ENCODE results near the gene TRIM45. TPM values are rescaled to one million over a fixed set of nuclear protein-coding genes. Genes with fewer than 3 reads are reported as not detected.
"Not testable (repeated sequence)": the region's sequence is repeated elsewhere in the genome, so short reads cannot be mapped to it uniquely, and the experiment has no call there.

The TRIM45 gene
- total and polyA plus RNA-seq, 2 of the 13 experiments (the other 11 are each of a cell fraction or from before 2014, with no cell fraction given): 1.9 to 2.3 TPM

- Histone ChIP-seq H3K79me2 (ENCODE audit: insufficient read depth, low read length) (no peaks in the 10 kb centered on the region), H3K27me3 (ENCODE audit: control insufficient read depth in 1 of 2, insufficient read depth in 2 of 2, low read length in 2 of 2) (no peaks in the 10 kb centered on the region), H2AFZ (ENCODE audit: low read length) (no peak overlapping the region), H3K9ac (ENCODE audit: insufficient read depth, low read depth, low read length) (no peak overlapping the region), H3K4me2 (ENCODE audit: low read depth, low read length) (no peak overlapping the region), H3K36me3 (replicated peaks in 1 of 2; ENCODE audit: control insufficient read depth in 1 of 2, insufficient read depth in 2 of 2, low read length in 2 of 2) (peaks cover 5 to 14% of the 10 kb centered on the region in 2 experiments; a peak in 4 of 5 replicates), H3K27ac (ENCODE audit: extremely low read length, insufficient read depth, low read length) (no peak overlapping the region), H3K4me3 (replicated peaks in 1 of 3; ENCODE audit: insufficient read depth in 1 of 3, low read depth in 2 of 3, low read length in 3 of 3) (no peak overlapping the region), H4K20me1 (ENCODE audit: insufficient read depth, low read length) (no peaks in the 10 kb centered on the region), H3K4me1 (ENCODE audit: insufficient read depth, low read length) (0 out of 2 replicates have a peak, but pooled peaks cover 7% of the 10 kb centered on the region), H3K9me3 (ENCODE audit: low read length) (no peaks in the 10 kb centered on the region)
- DNase-seq (ENCODE audit: low spot score): no peak
- TF ChIP-seq THAP7 (CRISPR knock-in tag; IDR thresholded peaks at IDR 0.05): no peak
- TF ChIP-seq ZKSCAN5 (CRISPR knock-in tag; IDR thresholded peaks at IDR 0.05): no peak
- TF ChIP-seq SIN3B (IDR thresholded peaks at IDR 0.05; ENCODE audit: low read length): no peak
- no peak for TF ChIP-seq CBX1 (IDR thresholded peaks at IDR 0.05; ENCODE audit: low read depth)
- no peak for TF ChIP-seq BATF2 (CRISPR knock-in tag; IDR thresholded peaks at IDR 0.05)
- TF ChIP-seq ZNF331 (CRISPR knock-in tag; IDR thresholded peaks at IDR 0.05): no peak
- TF ChIP-seq U2AF2 (IDR thresholded peaks at IDR 0.05; ENCODE audit: low read depth, low read length): no peak
- no peak for TF ChIP-seq NFE2 (CRISPR knock-in tag; IDR thresholded peaks at IDR 0.05)
- no peak for TF ChIP-seq CREM (IDR thresholded peaks at IDR 0.05)
- TF ChIP-seq CREM (CRISPR knock-in tag; IDR thresholded peaks at IDR 0.05): no peak
- no peak for TF ChIP-seq SOX5 (CRISPR knock-in tag; IDR thresholded peaks at IDR 0.05; ENCODE audit: borderline replicate concordance)
- TF ChIP-seq BCL3 (CRISPR knock-in tag; IDR thresholded peaks at IDR 0.05): no peak
- TF ChIP-seq EZH2 (conservative IDR thresholded peaks at IDR 0.05; ENCODE audit: low read depth, low read length): no peak
- no peak for TF ChIP-seq ZNF264 (CRISPR knock-in tag; IDR thresholded peaks at IDR 0.05)
- no peak for TF ChIP-seq TAF1 (CRISPR knock-in tag; IDR thresholded peaks at IDR 0.05)
- TF ChIP-seq LBX2 (CRISPR knock-in tag; IDR thresholded peaks at IDR 0.05; ENCODE audit: borderline replicate concordance): no peak
- TF ChIP-seq DPF2 (CRISPR knock-in tag; IDR thresholded peaks at IDR 0.05; ENCODE audit: borderline replicate concordance, low read depth): no peak
- no peak for TF ChIP-seq RORA (CRISPR knock-in tag; IDR thresholded peaks at IDR 0.05)
- ChIA-PET POLR2A (no interaction called here), CTCF (ENCODE audit: low intra/inter-chr PET ratio, low total read pairs) (no interaction called here)
- intact Hi-C loops (cut with micrococcal nuclease; ENCODE audit: unreplicated experiment): no loop called here
- 100% methylated on average over 3 of the region's 3 CpGs for WGBS (ENCODE audit: low lambda C conversion rate)
- in situ Hi-C loops (cut with HindIII; ENCODE audit: extremely low pct_ligation_motif_present, low pct_unique_long_range_greater_than_20kb): no loop called here
- no peak for FAIRE-seq
- no TSS peak for BruUV-seq (replicated peaks)
- ATAC-seq: no peak
These were observed 16.6 kb downstream of the TRIM45 start for GRCh38 chr1:117104986-117105385.

- WGBS (ENCODE audit: low lambda C conversion rate): 100% methylated on average over 3 of the region's 3 CpGs
- ATAC-seq; H2AFZ ChIP-seq (ENCODE audit: low read length); H4K20me1 ChIP-seq (ENCODE audit: insufficient read depth, low read length); H3K4me3 ChIP-seq (replicated peaks in 1 of 3; ENCODE audit: insufficient read depth in 1 of 3, low read depth in 2 of 3, low read length in 3 of 3); FAIRE-seq; BruUV-seq (replicated peaks); H3K9me3 ChIP-seq (ENCODE audit: low read length); in situ Hi-C loops (cut with HindIII; ENCODE audit: extremely low pct_ligation_motif_present, low pct_unique_long_range_greater_than_20kb); H3K27ac ChIP-seq (ENCODE audit: extremely low read length, insufficient read depth, low read length); H3K4me1 ChIP-seq (ENCODE audit: insufficient read depth, low read length); H3K27me3 ChIP-seq (ENCODE audit: control insufficient read depth in 1 of 2, insufficient read depth in 2 of 2, low read length in 2 of 2); DNase-seq (ENCODE audit: low spot score); intact Hi-C loops (cut with micrococcal nuclease; ENCODE audit: unreplicated experiment); H3K4me2 ChIP-seq (ENCODE audit: low read depth, low read length); POLR2A ChIA-PET; H3K79me2 ChIP-seq (ENCODE audit: insufficient read depth, low read length); CTCF ChIA-PET (ENCODE audit: low intra/inter-chr PET ratio, low total read pairs); H3K9ac ChIP-seq (ENCODE audit: insufficient read depth, low read depth, low read length): not testable (repeated sequence)
- peaks cover 10 to 38% of the 10 kb centered on the region in 2 experiments for H3K36me3 ChIP-seq (replicated peaks in 1 of 2; ENCODE audit: control insufficient read depth in 1 of 2, insufficient read depth in 2 of 2, low read length in 2 of 2)
These were observed 19.7 kb downstream of the TRIM45 start for GRCh38 chr1:117101858-117102257.

Data from HepG2 (cell line).